HepG2 (cell line): ENCODE measurements around the gene CPAMD8. TPM values are rescaled to one million over a fixed set of nuclear protein-coding genes. Genes with fewer than 3 reads are reported as not detected.

Source experiments
- ARNT ChIP-seq: fragments of 450-650 bp; IDR thresholded peaks from 2 replicates; pipeline ENCODE4 v1.6.1; 2017
- FOXA1 ChIP-seq, 2 experiments: fragments of 450-650 bp in 1 of 2; sonication (generic) in 1 of 2; formaldehyde crosslinking in 1 of 2; IDR thresholded peaks; 2 replicates each; pipeline versions ENCODE4 v1.4.0 to v1.6.1; 2016 to 2020; ENCODE audit warnings: missing genetic modification reagents in 1 of 2
- GABPA ChIP-seq, 2 experiments: IDR thresholded peaks; 2 replicates each; pipeline ENCODE4 v1.6.1; 2011 to 2016; ENCODE audit warnings: low read depth in 2 of 2, low read length in 1 of 2, missing biosample characterization in 1 of 2, missing genetic modification characterization in 1 of 2
- GABPB1 ChIP-seq: IDR thresholded peaks from 2 replicates; pipeline ENCODE4 v1.6.1; 2016; ENCODE audit warnings: mild to moderate bottlenecking, missing genetic modification reagents, moderate library complexity, missing compliant biosample characterization
- HNF1A ChIP-seq, 2 experiments: sonication (generic) in 1 of 2; formaldehyde crosslinking in 1 of 2; IDR thresholded peaks; 2 replicates each; pipeline versions ENCODE4 v1.4.0 to v1.6.1; 2016 to 2020; ENCODE audit warnings: borderline replicate concordance in 1 of 2, low read depth in 1 of 2, mild to moderate bottlenecking in 1 of 2, missing genetic modification reagents in 1 of 2
- IRF1 ChIP-seq: sonication (generic); formaldehyde crosslinking; IDR thresholded peaks from 2 replicates; pipeline ENCODE4 v1.4.0; 2020; ENCODE audit warnings: low read depth, mild to moderate bottlenecking, missing genetic modification reagents
- NR2C2 ChIP-seq: sonication (generic); formaldehyde crosslinking; IDR thresholded peaks from 2 replicates; pipeline ENCODE4 v1.4.0; 2020; ENCODE audit warnings: missing genetic modification reagents, mild to moderate bottlenecking, moderate library complexity, borderline replicate concordance
- NRL ChIP-seq: sonication (generic); formaldehyde crosslinking; IDR thresholded peaks from 2 replicates; pipeline ENCODE4 v1.5.0; 2020; ENCODE audit warnings: missing genetic modification reagents, mild to moderate bottlenecking, moderate library complexity, borderline replicate concordance
- STAG1 ChIP-seq: sonication (generic); formaldehyde crosslinking; IDR thresholded peaks from 2 replicates; pipeline ENCODE4 v1.4.0; 2020; ENCODE audit warnings: missing genetic modification reagents
- TBP ChIP-seq: sonication (generic); formaldehyde crosslinking; IDR thresholded peaks from 2 replicates; pipeline ENCODE4 v1.5.0; 2020; ENCODE audit warnings: missing genetic modification reagents
- THYN1 ChIP-seq: sonication (generic); formaldehyde crosslinking; IDR thresholded peaks from 2 replicates; pipeline ENCODE4 v1.8.1; 2023; ENCODE audit warnings: low read depth, mild to moderate bottlenecking, moderate library complexity, missing genetic modification reagents, borderline replicate concordance
- TOPORS ChIP-seq: sonication (generic); formaldehyde crosslinking; IDR thresholded peaks from 2 replicates; pipeline ENCODE4 v1.8.0; 2023; ENCODE audit warnings: mild to moderate bottlenecking, missing genetic modification reagents
- ZBTB39 ChIP-seq: sonication (generic); formaldehyde crosslinking; IDR thresholded peaks from 2 replicates; pipeline ENCODE4 v1.5.0; 2020; ENCODE audit warnings: missing genetic modification reagents
- ZNF180 ChIP-seq: sonication (generic); formaldehyde crosslinking; IDR thresholded peaks from 2 replicates; pipeline ENCODE4 v1.4.0; 2020; ENCODE audit warnings: low read depth, missing genetic modification reagents, borderline replicate concordance
- ZNF230 ChIP-seq: sonication (generic); formaldehyde crosslinking; IDR thresholded peaks from 2 replicates; pipeline ENCODE4 v1.4.0; 2020; ENCODE audit warnings: mild to moderate bottlenecking, missing genetic modification reagents
- ZNF232 ChIP-seq: sonication (generic); formaldehyde crosslinking; IDR thresholded peaks from 2 replicates; pipeline ENCODE4 v1.4.0; 2020; ENCODE audit warnings: missing genetic modification reagents, borderline replicate concordance
- ZNF256 ChIP-seq: sonication (generic); formaldehyde crosslinking; conservative IDR thresholded peaks from 2 replicates; pipeline ENCODE4 v1.4.0; 2020; ENCODE audit warnings: missing genetic modification reagents
- ZNF329 ChIP-seq: sonication (generic); formaldehyde crosslinking; IDR thresholded peaks from 2 replicates; pipeline ENCODE4 v1.9.0; 2021; ENCODE audit warnings: low read depth, mild to moderate bottlenecking, missing genetic modification reagents
- ZNF383 ChIP-seq: sonication (generic); formaldehyde crosslinking; IDR thresholded peaks from 2 replicates; pipeline ENCODE4 v1.4.0; 2020; ENCODE audit warnings: missing genetic modification reagents, mild to moderate bottlenecking, borderline replicate concordance
- ZNF567 ChIP-seq: sonication (generic); formaldehyde crosslinking; IDR thresholded peaks from 2 replicates; pipeline ENCODE4 v1.8.1; 2023; ENCODE audit warnings: mild to moderate bottlenecking, missing genetic modification reagents, borderline replicate concordance
- ZNF619 ChIP-seq: sonication (generic); formaldehyde crosslinking; IDR thresholded peaks from 2 replicates; pipeline ENCODE4 v1.4.0; 2020; ENCODE audit warnings: mild to moderate bottlenecking, missing genetic modification reagents
- polyA plus RNA-seq, 8 experiments: library from polyadenylated mRNA; depleted of rRNA in 3 of 8; stranded (reverse) in 7 of 8; unstranded in 1 of 8; fragments of >200 nt; fragmentation: Illumina TruSeq in 4 of 8; extraction: Trizol in 4 of 8; gene quantifications; 2 replicates each; pipeline versions ENCODE4 v1.2.1 to v1.2.3, GENCODE V29; 2011 to 2016; ENCODE audit warnings: low read depth in 4 of 8, missing spikeins in 1 of 8, mixed read lengths in 1 of 8; ENCODE audit not compliant: insufficient read depth in 1 of 8
- total RNA-seq, 5 experiments: library from RNA; depleted of rRNA; stranded (reverse); fragments of >200 nt; fragmentation: Illumina TruSeq; extraction: Trizol; gene quantifications; 2 replicates each; pipeline ENCODE4 v1.2.3, GENCODE V29; 2016; ENCODE audit warnings: low read depth in 1 of 5

CPAMD8 gene
- total and polyA plus RNA-seq, 2 of the 13 experiments (the other 11 are each of a cell fraction or from before 2014, with no cell fraction given), result 0.29 to 0.34 TPM

- no peak; the same call in 1 of the 2 replicates for TF ChIP-seq THYN1 (CRISPR knock-in tag)
- no peak for TF ChIP-seq ZNF383 (CRISPR knock-in tag)
- TF ChIP-seq ZNF567, result no peak
- no peak for TF ChIP-seq ZNF232 (CRISPR knock-in tag)
- TF ChIP-seq TBP (CRISPR knock-in tag), result 0 out of 2 replicates have a peak, but pooled peaks have one; percentile 87
- peak; percentile 64; the same call in 1 of the 2 replicates for TF ChIP-seq TOPORS (CRISPR knock-in tag)
- peak; percentile 68; the same call in 1 of the 2 replicates for TF ChIP-seq ZNF230 (CRISPR knock-in tag)
- TF ChIP-seq ZBTB39 (CRISPR knock-in tag), result no peak
- no peak for TF ChIP-seq FOXA1 (IDR thresholded peaks at IDR 0.05)
- no peak for TF ChIP-seq FOXA1 (CRISPR knock-in tag; IDR thresholded peaks at IDR 0.05)
- no peak for TF ChIP-seq STAG1 (CRISPR knock-in tag)
- TF ChIP-seq GABPB1 (CRISPR knock-in tag), result peak; percentile 86
- peak; percentile 52; the same call in 1 of the 2 replicates for TF ChIP-seq NR2C2 (CRISPR knock-in tag)
- no peak for TF ChIP-seq NRL (CRISPR knock-in tag)
- TF ChIP-seq IRF1 (CRISPR knock-in tag), result no peak
- TF ChIP-seq GABPA (IDR thresholded peaks at IDR 0.05; ENCODE audit: low read depth, low read length), result peak; percentile 55
- peak; percentile 63; the same call in 1 of the 2 replicates for TF ChIP-seq GABPA (CRISPR knock-in tag; IDR thresholded peaks at IDR 0.05; ENCODE audit: low read depth)
- TF ChIP-seq HNF1A (IDR thresholded peaks at IDR 0.05; ENCODE audit: low read depth), result no peak
- no peak; the same call in 1 of the 2 replicates for TF ChIP-seq HNF1A (CRISPR knock-in tag; IDR thresholded peaks at IDR 0.05; ENCODE audit: borderline replicate concordance)
- no peak for TF ChIP-seq ZNF329 (CRISPR knock-in tag)
- TF ChIP-seq ZNF256 (CRISPR knock-in tag), result 0 out of 2 replicates have a peak, but pooled peaks have one; percentile 20
- TF ChIP-seq ZNF180 (CRISPR knock-in tag), result no peak
- TF ChIP-seq ARNT, result no peak
- TF ChIP-seq ZNF619, result peak; percentile 80; the same call in 1 of the 2 replicates
Measured at GRCh38 chr19:17075035-17075863, 48.6 kb upstream of the CPAMD8 start, which contains the start of the genes HAUS8 and MYO9B (continued).
